ENCODE measurements around the gene RAB22A. TPM values are rescaled to one million over a fixed set of nuclear protein-coding genes. Genes with fewer than 3 reads are reported as not detected.

Gene RAB22A
- total and polyA plus RNA-seq, 9 of the 15 experiments (the other 6 are each of a cell fraction or from before 2014, with no cell fraction given) = 1.1 to 8.0 (median 6.7) TPM

DNA sequence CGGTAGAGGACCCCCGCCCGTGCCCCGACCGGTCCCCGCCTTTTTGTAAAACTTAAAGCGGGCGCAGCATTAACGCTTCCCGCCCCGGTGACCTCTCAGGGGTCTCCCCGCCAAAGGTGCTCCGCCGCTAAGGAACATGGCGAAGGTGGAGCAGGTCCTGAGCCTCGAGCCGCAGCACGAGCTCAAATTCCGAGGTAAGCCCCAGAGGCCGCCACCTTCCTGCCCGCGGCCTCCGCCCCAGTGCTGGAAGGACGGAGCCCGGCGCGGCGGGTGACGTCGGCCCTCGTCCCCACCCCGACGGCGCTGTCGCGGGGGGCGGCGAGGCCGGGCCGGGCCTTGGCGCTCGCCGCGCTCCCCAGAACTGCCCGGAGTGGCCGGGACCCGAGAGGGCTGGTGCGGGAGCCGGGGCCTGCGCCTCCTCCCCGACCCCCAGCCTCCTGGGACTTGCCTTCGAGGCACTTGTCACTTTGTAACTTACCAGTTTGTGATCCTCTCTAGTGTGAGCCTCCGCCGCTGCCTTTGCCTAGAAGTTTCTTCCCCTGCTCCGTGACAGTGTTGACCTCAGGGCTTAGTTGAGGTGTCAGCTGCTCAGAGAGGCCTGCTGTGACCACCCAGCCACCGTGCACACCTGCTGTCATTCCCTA is 79.9 kb downstream of the RAB22A start (continued):
- no peak for TF ChIP-seq ZFP1 (CRISPR knock-in tag; IDR thresholded peaks at IDR 0.05)
- TF ChIP-seq POLR2A (conservative IDR thresholded peaks at IDR 0.05) = peak; percentile 63; the same call in 1 of the 2 replicates
- TF ChIP-seq HDAC2 (IDR thresholded peaks at IDR 0.05) = no peak
- TF ChIP-seq, protein P1, sequence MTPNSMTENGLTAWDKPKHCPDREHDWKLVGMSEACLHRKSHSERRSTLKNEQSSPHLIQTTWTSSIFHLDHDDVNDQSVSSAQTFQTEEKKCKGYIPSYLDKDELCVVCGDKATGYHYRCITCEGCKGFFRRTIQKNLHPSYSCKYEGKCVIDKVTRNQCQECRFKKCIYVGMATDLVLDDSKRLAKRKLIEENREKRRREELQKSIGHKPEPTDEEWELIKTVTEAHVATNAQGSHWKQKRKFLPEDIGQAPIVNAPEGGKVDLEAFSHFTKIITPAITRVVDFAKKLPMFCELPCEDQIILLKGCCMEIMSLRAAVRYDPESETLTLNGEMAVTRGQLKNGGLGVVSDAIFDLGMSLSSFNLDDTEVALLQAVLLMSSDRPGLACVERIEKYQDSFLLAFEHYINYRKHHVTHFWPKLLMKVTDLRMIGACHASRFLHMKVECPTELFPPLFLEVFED (CRISPR knock-in tag; conservative IDR thresholded peaks at IDR 0.05) = no peak
- TF ChIP-seq, protein P2, sequence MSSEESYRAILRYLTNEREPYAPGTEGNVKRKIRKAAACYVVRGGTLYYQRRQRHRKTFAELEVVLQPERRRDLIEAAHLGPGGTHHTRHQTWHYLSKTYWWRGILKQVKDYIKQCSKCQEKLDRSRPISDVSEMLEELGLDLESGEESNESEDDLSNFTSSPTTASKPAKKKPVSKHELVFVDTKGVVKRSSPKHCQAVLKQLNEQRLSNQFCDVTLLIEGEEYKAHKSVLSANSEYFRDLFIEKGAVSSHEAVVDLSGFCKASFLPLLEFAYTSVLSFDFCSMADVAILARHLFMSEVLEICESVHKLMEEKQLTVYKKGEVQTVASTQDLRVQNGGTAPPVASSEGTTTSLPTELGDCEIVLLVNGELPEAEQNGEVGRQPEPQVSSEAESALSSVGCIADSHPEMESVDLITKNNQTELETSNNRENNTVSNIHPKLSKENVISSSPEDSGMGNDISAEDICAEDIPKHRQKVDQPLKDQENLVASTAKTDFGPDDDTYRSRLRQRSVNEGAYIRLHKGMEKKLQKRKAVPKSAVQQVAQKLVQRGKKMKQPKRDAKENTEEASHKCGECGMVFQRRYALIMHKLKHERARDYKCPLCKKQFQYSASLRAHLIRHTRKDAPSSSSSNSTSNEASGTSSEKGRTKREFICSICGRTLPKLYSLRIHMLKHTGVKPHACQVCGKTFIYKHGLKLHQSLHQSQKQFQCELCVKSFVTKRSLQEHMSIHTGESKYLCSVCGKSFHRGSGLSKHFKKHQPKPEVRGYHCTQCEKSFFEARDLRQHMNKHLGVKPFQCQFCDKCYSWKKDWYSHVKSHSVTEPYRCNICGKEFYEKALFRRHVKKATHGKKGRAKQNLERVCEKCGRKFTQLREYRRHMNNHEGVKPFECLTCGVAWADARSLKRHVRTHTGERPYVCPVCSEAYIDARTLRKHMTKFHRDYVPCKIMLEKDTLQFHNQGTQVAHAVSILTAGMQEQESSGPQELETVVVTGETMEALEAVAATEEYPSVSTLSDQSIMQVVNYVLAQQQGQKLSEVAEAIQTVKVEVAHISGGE (CRISPR knock-in tag; IDR thresholded peaks at IDR 0.05) = peak in 2 of 3 experiments; percentile 30 to 45; a peak in 3 of 6 replicates
- TF ChIP-seq TEAD4 (IDR thresholded peaks at IDR 0.05; ENCODE audit: low read length) = no peak
- TF ChIP-seq TEAD4 (CRISPR knock-in tag; IDR thresholded peaks at IDR 0.05; ENCODE audit: borderline replicate concordance) = no peak
- peak; percentile 44; the same call in 1 of the 2 replicates for TF ChIP-seq SUPT5H (IDR thresholded peaks at IDR 0.05)
- TF ChIP-seq XRCC5 (IDR thresholded peaks at IDR 0.05; ENCODE audit: low read depth, low read length) = no peak
- TF ChIP-seq CBX3 (IDR thresholded peaks at IDR 0.05; ENCODE audit: borderline replicate concordance in 1 of 2, low read length in 2 of 2) = no peak
- TF ChIP-seq, protein P3, sequence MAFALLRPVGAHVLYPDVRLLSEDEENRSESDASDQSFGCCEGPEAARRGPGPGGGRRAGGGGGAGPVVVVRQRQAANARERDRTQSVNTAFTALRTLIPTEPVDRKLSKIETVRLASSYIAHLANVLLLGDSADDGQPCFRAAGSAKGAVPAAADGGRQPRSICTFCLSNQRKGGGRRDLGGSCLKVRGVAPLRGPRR (CRISPR knock-in tag; IDR thresholded peaks at IDR 0.05) = no peak
- TF ChIP-seq ZNF561 (CRISPR knock-in tag; conservative IDR thresholded peaks at IDR 0.05) = no peak
- TF ChIP-seq MTA2 (IDR thresholded peaks at IDR 0.05; ENCODE audit: low read depth) = no peak
- TF ChIP-seq FOXJ2 (tag; IDR thresholded peaks at IDR 0.05) = no peak
- peak; percentile 51; the same call in 1 of the 2 replicates for TF ChIP-seq ZBTB7A (IDR thresholded peaks at IDR 0.05; ENCODE audit: borderline replicate concordance, control insufficient read depth, low read depth, low read length)
- TF ChIP-seq ZNF175 (CRISPR knock-in tag; IDR thresholded peaks at IDR 0.05; ENCODE audit: low read depth) = no peak
- no peak for TF ChIP-seq ZNF146 (CRISPR knock-in tag; IDR thresholded peaks at IDR 0.05; ENCODE audit: unreplicated experiment)
- TF ChIP-seq PCBP2 (IDR thresholded peaks at IDR 0.05; ENCODE audit: low read depth, low read length, poor library complexity, severe bottlenecking) = no peak
- TF ChIP-seq, protein P4, sequence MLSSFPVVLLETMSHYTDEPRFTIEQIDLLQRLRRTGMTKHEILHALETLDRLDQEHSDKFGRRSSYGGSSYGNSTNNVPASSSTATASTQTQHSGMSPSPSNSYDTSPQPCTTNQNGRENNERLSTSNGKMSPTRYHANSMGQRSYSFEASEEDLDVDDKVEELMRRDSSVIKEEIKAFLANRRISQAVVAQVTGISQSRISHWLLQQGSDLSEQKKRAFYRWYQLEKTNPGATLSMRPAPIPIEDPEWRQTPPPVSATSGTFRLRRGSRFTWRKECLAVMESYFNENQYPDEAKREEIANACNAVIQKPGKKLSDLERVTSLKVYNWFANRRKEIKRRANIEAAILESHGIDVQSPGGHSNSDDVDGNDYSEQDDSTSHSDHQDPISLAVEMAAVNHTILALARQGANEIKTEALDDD (IDR thresholded peaks at IDR 0.05) = no peak
- TF ChIP-seq, protein P5, sequence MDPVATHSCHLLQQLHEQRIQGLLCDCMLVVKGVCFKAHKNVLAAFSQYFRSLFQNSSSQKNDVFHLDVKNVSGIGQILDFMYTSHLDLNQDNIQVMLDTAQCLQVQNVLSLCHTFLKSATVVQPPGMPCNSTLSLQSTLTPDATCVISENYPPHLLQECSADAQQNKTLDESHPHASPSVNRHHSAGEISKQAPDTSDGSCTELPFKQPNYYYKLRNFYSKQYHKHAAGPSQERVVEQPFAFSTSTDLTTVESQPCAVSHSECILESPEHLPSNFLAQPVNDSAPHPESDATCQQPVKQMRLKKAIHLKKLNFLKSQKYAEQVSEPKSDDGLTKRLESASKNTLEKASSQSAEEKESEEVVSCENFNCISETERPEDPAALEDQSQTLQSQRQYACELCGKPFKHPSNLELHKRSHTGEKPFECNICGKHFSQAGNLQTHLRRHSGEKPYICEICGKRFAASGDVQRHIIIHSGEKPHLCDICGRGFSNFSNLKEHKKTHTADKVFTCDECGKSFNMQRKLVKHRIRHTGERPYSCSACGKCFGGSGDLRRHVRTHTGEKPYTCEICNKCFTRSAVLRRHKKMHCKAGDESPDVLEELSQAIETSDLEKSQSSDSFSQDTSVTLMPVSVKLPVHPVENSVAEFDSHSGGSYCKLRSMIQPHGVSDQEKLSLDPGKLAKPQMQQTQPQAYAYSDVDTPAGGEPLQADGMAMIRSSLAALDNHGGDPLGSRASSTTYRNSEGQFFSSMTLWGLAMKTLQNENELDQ (CRISPR knock-in tag; IDR thresholded peaks at IDR 0.05; ENCODE audit: borderline replicate concordance) = no peak
